ENCODE results near the gene EHD2.
"Not testable (repeated sequence)": the region's sequence is repeated elsewhere in the genome, so short reads cannot be mapped to it uniquely, and the experiment has no call there.

Gene EHD2

DNA sequence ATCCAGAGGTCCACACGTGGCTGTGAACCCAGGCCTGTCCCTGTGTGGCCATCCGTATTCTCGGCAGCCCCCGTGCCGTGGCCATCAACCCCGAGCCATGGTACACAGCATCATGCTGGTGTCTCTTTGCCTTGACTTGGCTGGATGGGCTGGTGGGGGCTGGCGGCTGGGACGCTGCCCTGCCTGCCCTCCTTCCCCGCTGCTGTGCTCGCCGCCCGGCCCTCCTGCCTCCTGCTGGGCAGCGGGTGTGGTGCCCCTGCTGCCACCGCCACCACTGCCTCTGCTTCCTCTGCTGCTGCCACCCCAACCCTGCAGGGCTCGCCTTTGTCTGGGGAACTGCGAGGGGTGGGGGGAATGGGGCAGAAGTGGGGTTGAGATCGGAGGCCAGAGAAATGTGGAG lies 19.7 kb upstream of the EHD2 start:
- no peak for DNase-seq

- no peak for DNase-seq
These were observed 19.3 kb upstream of the EHD2 start for GRCh38 chr19:47693903-47694302.

GRCh38 chr19:47694466-47695273 lies 18.6 kb upstream of the EHD2 start:
- no peak for DNase-seq

DNA sequence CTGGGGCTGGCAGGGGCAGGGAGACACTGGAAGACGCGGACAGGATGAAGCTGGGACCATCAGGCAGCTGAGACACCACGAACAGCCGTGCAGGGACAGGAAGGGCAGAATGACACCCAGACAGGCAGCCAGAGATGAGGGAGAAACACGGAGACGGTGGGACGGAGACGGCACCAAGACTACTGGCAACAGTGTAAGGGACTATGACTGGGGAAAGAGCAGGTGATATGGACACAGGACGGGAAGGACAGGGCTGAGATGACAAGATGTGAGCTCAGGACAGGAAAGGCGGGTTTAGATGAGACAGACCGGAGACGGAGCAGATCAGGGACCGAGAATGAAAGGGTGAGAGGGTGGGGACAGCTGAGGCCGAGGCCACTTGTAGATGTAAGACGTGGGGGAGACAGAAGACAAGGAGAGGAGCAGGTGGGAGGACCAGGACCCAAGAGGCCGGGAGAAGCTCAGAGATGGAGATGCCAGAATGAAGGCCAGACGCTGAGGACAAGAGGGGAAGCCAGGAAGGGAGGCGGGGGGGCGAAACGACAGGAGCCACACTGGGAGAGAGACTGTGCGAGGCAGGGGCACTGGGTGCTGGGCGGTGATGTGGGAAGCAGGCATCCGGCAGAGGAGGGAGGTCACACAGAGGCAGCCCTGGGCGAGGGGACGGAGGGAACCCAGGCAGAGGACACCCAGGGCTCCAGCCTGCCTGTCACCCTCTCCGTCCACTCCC lies 17.5 kb upstream of the EHD2 start:
- no peak for DNase-seq

DNA sequence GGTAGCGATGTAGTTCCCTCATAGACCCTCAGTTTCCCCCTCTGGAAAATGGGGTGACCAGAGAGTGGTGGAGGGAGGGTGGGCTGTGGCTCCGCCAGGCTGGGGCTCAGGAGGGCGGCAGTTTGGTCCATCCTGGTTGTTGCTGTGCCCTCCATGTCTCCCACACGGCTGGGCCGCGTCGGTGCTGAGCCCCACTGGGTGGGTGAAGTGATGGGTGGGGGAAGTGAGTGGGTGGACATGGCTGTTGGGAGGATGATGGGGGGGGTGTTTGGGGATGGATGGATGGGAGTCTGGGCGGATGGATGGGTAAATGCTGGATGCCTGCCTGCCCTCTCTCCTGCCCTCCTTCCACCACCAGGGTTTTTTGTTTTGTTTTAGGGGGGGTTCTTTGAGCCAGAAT lies 16.6 kb upstream of the EHD2 start:
- DNase-seq, result no peak

DNA sequence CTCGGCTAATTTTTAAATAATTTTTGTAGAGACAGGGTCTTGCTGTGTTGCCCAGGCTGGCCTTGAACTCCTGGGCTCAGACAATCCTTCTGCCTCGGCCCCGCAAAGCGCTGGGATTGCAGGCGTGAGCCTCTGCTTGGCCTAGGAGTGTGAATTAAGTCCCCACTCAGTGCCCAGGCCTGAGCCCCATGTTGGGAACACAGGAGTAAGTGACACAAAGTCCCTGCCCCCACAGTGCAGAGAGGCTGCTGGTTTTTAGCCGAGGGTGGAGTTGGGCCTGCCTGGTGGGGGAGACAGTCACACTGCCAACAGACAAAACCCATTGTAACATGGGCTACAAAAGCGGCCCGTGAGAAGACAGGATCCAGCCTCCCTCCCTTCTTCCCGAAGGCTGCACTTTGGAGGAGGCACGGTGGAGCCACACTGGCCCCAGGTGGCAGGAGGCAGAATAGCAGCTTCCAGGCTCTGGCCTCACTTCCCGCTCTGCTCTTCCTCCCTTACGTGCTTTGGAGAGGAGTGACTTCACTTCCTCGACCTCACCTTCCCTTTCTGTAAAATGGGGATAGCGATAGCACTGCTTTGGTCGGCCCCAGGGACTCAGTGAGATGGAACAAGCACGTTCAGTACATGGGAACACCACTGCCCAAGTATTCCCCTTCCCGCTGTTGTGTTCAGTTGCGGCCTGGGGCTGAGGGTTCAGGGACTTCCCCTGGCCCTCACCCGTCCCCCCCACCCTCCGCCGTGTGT lies 15.2 kb upstream of the EHD2 start:
- peak; percentile 70 for DNase-seq

GRCh38 chr19:47698631-47699359 lies 14.4 kb upstream of the EHD2 start:
- no peak for DNase-seq

- DNase-seq, result no peak
These were observed 13.8 kb upstream of the EHD2 start for GRCh38 chr19:47699360-47699917.

GRCh38 chr19:47700934-47701716 lies 12.1 kb upstream of the EHD2 start:
- no peak for DNase-seq

GRCh38 chr19:47701717-47702552 lies 11.3 kb upstream of the EHD2 start:
- no peak for DNase-seq

- DNase-seq, result no peak
These were observed 10.6 kb upstream of the EHD2 start for GRCh38 chr19:47702671-47703070.

GRCh38 chr19:47703301-47703700 lies 9.9 kb upstream of the EHD2 start:
- DNase-seq, result no peak

DNA sequence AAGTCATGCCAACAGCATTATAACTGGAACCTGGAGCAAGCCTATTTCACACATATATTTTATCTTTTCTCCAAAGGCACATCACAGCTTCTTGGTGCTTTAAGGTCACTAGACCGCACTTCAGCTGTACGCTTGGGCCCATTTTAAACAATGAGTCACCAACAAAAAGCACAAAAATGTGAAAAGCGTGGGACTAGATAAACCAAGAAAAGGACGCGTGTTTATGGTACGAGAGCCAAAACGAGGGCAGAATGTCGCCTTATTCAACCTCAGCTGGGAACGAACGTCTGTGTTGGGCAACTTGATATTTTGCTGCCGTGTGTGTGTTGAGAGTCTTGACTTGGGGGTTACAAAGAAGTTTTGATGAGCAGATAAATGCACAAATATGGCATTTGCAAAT lies 9.2 kb upstream of the EHD2 start:
- DNase-seq, result no peak

- DNase-seq, result no peak
These were observed 8.6 kb upstream of the EHD2 start for GRCh38 chr19:47704656-47705055.

DNA sequence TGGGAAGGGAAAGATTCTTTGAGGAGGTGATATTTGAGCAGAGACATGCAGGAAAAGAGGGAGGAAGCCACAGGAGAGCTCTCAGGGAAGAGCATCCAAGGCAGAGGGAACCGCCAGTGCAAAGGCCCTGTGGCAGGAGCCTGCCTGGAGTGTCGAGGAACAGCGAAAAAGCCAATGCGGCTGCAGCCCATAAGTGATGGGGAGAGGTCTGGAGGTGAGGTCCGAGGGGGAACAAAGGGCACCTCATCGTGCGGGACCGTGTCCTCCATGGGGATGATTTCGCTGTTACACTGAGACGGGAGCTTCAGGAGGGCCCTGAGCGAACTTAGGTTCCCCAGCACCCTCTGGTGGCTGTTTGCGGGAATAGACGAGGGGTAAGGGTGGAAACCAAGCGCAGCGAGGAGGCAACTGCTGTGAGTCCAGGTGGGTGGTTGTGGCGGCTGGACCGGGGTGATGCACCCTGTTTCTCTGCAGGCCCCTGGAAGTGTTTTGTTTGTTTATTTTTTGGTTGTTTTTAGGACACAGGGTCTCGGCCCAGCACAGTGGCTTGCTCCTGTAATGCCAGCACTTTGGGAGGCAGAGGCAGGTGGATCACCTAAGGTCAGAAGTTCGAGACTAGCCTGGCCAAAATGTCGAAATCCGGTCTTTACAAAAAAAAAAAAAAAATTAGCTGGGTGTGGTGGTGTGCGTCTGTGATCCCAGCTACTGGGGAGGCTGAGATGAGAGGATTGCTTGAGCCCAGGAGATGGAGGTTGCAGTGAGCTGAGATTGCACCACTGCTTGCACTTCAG lies 5.9 kb upstream of the EHD2 start:
- peak; percentile 67 for DNase-seq

- DNase-seq, result no peak
These were observed 1.5 kb upstream of the EHD2 start for GRCh38 chr19:47711652-47712242.

DNA sequence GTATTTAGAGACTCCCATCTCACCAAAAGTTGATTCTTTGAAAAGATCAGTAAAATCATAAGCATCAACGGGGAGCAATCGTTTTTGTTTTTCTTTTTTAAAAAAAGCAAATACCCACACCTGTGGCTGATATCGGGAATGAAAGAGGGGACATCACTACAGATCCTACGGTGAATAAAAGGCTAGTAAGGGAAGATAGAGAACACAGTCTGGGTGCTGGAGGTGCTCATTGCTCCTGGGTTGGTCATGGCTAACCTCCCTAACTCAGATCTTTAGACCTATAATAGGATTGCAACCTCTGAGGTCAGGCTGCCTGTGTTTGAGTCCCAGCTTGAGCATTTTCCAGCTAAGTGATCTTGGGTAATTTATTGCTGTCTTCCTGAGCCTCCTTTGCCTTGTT lies 1.1 kb downstream of the EHD2 start:
- no peak for DNase-seq

- DNase-seq, result not testable (repeated sequence)
These were observed 1.6 kb downstream of the EHD2 start for GRCh38 chr19:47714855-47715254.

GRCh38 chr19:47716270-47716937 lies 3.2 kb downstream of the EHD2 start:
- DNase-seq, result no peak

All from NCI-H1694 treated with DMSO at 0.1 percent for 48 hours (cell line).